Endothelial cell of umbilical vein (primary cell): ENCODE data around the gene CACNA2D1. TPM values are rescaled to one million over a fixed set of nuclear protein-coding genes. Genes with fewer than 3 reads are reported as not detected.

Experiments
- BruUV-seq: library from RNA; stranded (reverse); fragments of 400-500 nt; replicated peaks from 2 replicates; lab custom pipeline; 2021; lab: Mats Ljungman, UMichigan
- CTCF ChIA-PET: fragments of 300-600, 350-600 bp; sonication (Branson Sonifier 250); formaldehyde crosslinking; loops from one replicate; lab custom pipeline; 2021; ENCODE audit warnings: antibody characterized with exemption, inconsistent platforms; lab: Charles Lee
- POLR2A ChIA-PET: fragments of 300-600, 350-600 bp; sonication (Branson Sonifier 250); formaldehyde crosslinking; loops from one replicate; lab custom pipeline; 2021; ENCODE audit warnings: antibody characterized with exemption, inconsistent platforms; lab: Charles Lee
- DNase-seq: peaks from one replicate; pipeline ENCODE4 v3.0.0-alpha.2; 2011; ENCODE audit warnings: low read depth, low spot score
- FAIRE-seq: peaks from 2 replicates; lab custom pipeline; 2011; peaks lifted over from hg19 to GRCh38; lab: Jason Lieb, UNC
- H2AFZ ChIP-seq: 2 replicates; pipeline ENCODE4 v1.6.0; 2012; ENCODE audit warnings: low read depth, low read length, control low read depth, inconsistent platforms
- H3K27ac ChIP-seq: 2 replicates; pipeline ENCODE4 v1.5.1; 2011; ENCODE audit warnings: low read depth, mild to moderate bottlenecking, control low read depth, low read length, moderate library complexity; ENCODE audit not compliant: insufficient read depth
- H3K27me3 ChIP-seq, 2 experiments: 2 replicates each; pipeline versions ENCODE4 v1.6.0 to v1.6.1; 2011; ENCODE audit warnings: low read length in 2 of 2, mixed read lengths in 1 of 2; ENCODE audit not compliant: control insufficient read depth in 2 of 2, insufficient read depth in 2 of 2
- H3K36me3 ChIP-seq, 2 experiments: 2 replicates in 1 of 2; 3 replicates in 1 of 2; pipeline ENCODE4 v1.5.1; 2011; ENCODE audit warnings: low read length in 2 of 2, mild to moderate bottlenecking in 1 of 2, moderate library complexity in 1 of 2; ENCODE audit not compliant: control insufficient read depth in 2 of 2, insufficient read depth in 2 of 2; ENCODE audit errors: extremely low read depth in 1 of 2
- H3K4me1 ChIP-seq: 3 replicates; pipeline ENCODE4 v1.5.1; 2011; ENCODE audit warnings: mild to moderate bottlenecking, low read length; ENCODE audit not compliant: control insufficient read depth, insufficient read depth; ENCODE audit errors: extremely low read depth
- H3K4me2 ChIP-seq: 2 replicates; pipeline ENCODE4 v1.6.1; 2011; ENCODE audit warnings: low read length, control low read depth, mixed read lengths; ENCODE audit not compliant: insufficient read depth
- H3K4me3 ChIP-seq, 3 experiments: fragments of 200-600 bp in 1 of 3; sonication (generic), shearing (Covaris generic) in 1 of 3; replicated peaks in 1 of 3; 2 replicates each; pipeline ENCODE4 v1.5.1; 2011 to 2016; ENCODE audit warnings: control low read depth in 3 of 3, low read length in 3 of 3, mild to moderate bottlenecking in 2 of 3, inconsistent platforms in 1 of 3, low read depth in 1 of 3, moderate library complexity in 1 of 3; ENCODE audit not compliant: insufficient read depth in 1 of 3
- H3K79me2 ChIP-seq: 2 replicates; pipeline ENCODE4 v1.6.0; 2012; ENCODE audit warnings: low read length, inconsistent platforms; ENCODE audit not compliant: control insufficient read depth, insufficient read depth
- H3K9ac ChIP-seq: replicated peaks from 2 replicates; pipeline ENCODE3; 2011; ENCODE audit warnings: low read length, control low read depth; ENCODE audit not compliant: insufficient read depth; ENCODE audit errors: extremely low read depth
- H3K9me1 ChIP-seq: replicated peaks from 3 replicates; pipeline ENCODE4 v1.6.0; 2011; ENCODE audit warnings: mild to moderate bottlenecking, low read length; ENCODE audit not compliant: control insufficient read depth, insufficient read depth; ENCODE audit errors: extremely low read depth
- H3K9me3 ChIP-seq: replicated peaks from 2 replicates; pipeline ENCODE4 v1.5.1; 2012; ENCODE audit warnings: low read length, inconsistent platforms; ENCODE audit not compliant: control insufficient read depth, insufficient read depth
- H4K20me1 ChIP-seq: replicated peaks from 2 replicates; pipeline ENCODE3; 2011; ENCODE audit warnings: mild to moderate bottlenecking, low read length; ENCODE audit not compliant: control insufficient read depth, insufficient read depth; ENCODE audit errors: extremely low read depth
- CTCF ChIP-seq, 2 donors: IDR thresholded peaks; 1 replicate in 1 of 2; 2 replicates in 1 of 2; pipeline ENCODE4 v1.5.1; 2011; ENCODE audit warnings: low read length in 2 of 2, mild to moderate bottlenecking in 2 of 2, moderate library complexity in 2 of 2, control low read depth in 1 of 2, inconsistent platforms in 1 of 2, low read depth in 1 of 2; ENCODE audit not compliant: insufficient read depth in 1 of 2; ENCODE audit errors: extremely low read depth in 1 of 2
- EZH2 ChIP-seq: IDR thresholded peaks from 2 replicates; pipeline ENCODE4 v1.6.1; 2012; ENCODE audit warnings: borderline replicate concordance, low read depth, mild to moderate bottlenecking, moderate library complexity, low read length, inconsistent platforms; ENCODE audit not compliant: severe bottlenecking
- FOS ChIP-seq: IDR thresholded peaks from 2 replicates; pipeline ENCODE4 v1.6.1; 2011; ENCODE audit warnings: mild to moderate bottlenecking, low read length, moderate library complexity, borderline replicate concordance; ENCODE audit not compliant: insufficient read depth
- GATA2 ChIP-seq: IDR thresholded peaks from 2 replicates; pipeline ENCODE4 v1.7.0; 2011; ENCODE audit warnings: low read depth, mild to moderate bottlenecking, moderate library complexity, mixed read lengths, low read length; ENCODE audit not compliant: insufficient read length, insufficient read depth
- JUN ChIP-seq: IDR thresholded peaks from 2 replicates; pipeline ENCODE4 v1.6.1; 2011; ENCODE audit warnings: borderline replicate concordance, low read depth; ENCODE audit not compliant: insufficient read length, insufficient read depth
- MAX ChIP-seq: IDR thresholded peaks from 2 replicates; pipeline ENCODE4 v1.6.1; 2011; ENCODE audit not compliant: insufficient read depth, insufficient read length
- MYC ChIP-seq: IDR thresholded peaks from one replicate; pipeline ENCODE4 v1.6.1; 2011; ENCODE audit warnings: mild to moderate bottlenecking, low read depth, low read length
- POLR2A ChIP-seq: IDR thresholded peaks from 2 replicates; pipeline ENCODE4 v1.6.1; 2012; ENCODE audit warnings: low read depth, mild to moderate bottlenecking, control low read depth, low read length
- POLR2AphosphoS5 ChIP-seq: IDR thresholded peaks from 2 replicates; pipeline ENCODE4 v1.6.1; 2012; ENCODE audit warnings: low read depth, mild to moderate bottlenecking, control low read depth, low read length, moderate library complexity; ENCODE audit not compliant: insufficient read depth
- dilution Hi-C: fragments of 300-500 bp; cut with MboI; formaldehyde crosslinking; loops from one replicate; pipeline ENCODE4 v1.15.0; 2019; ENCODE audit warnings: low sequenced_read_pairs; ENCODE audit not compliant: extremely low pct_ligation_motif_present
- intact Hi-C: fragments of 100-400 bp; cut with micrococcal nuclease; formaldehyde crosslinking; loops from one replicate; pipeline ENCODE4 v1.10.0; 2022
- polyA plus RNA-seq, 4 experiments: library from polyadenylated mRNA; depleted of rRNA in 3 of 4; stranded (reverse) in 3 of 4; unstranded in 1 of 4; fragments of >200 nt; gene quantifications; 2 replicates each; pipeline versions ENCODE4 v1.2.1 to v1.2.3, GENCODE V29; 2011 to 2012; ENCODE audit warnings: missing spikeins in 1 of 4
- total RNA-seq: library from RNA; stranded (reverse); gene quantifications from 2 replicates; pipeline ENCODE4 v1.2.3, GENCODE V29; 2021

Gene CACNA2D1
- total and polyA plus RNA-seq, 2 donors (not counting 3 experiments of a cell fraction or from before 2014, with no cell fraction given), result 4.1 to 38.6 TPM

GRCh38 chr7:82229164-82229563, 214.4 kb downstream of the CACNA2D1 start:
- Histone ChIP-seq H3K27ac (no peak overlapping the region), H3K9ac (no peak overlapping the region), H3K9me1 (no peaks in the 10 kb centered on the region), H3K4me3 (no peak overlapping the region), H4K20me1 (no peaks in the 10 kb centered on the region), H3K4me1 (no peaks in the 10 kb centered on the region), H3K9me3 (no peaks in the 10 kb centered on the region), H3K4me2 (no peak overlapping the region), H3K27me3 (no peaks in the 10 kb centered on the region), H2AFZ (no peak overlapping the region), H3K36me3 (no peaks in the 10 kb centered on the region), H3K79me2 (no peaks in the 10 kb centered on the region)
- intact Hi-C loops, result no loop called here
- no peak for TF ChIP-seq FOS
- FAIRE-seq (no peak), DNase-seq (no peak)
- dilution Hi-C loops, result no loop called here
- BruUV-seq, result no TSS peak
- POLR2A ChIA-PET, result no interaction called here
- CTCF ChIA-PET, result interaction anchor here (0.8 to 4.5 kb wide), 6 partner anchors 13 to 376 kb away, joined by 3 to 17 read pairs (median 4); no protein-coding TSS in a partner anchor

- CTCF ChIA-PET, result interaction anchor here (0.8 to 1.4 kb wide), 3 partner anchors 8 to 10 kb away, joined by 3 to 8 read pairs (median 3); no protein-coding TSS in a partner anchor
- peaks cover 2% of the 10 kb centered on the region for H3K9me1 ChIP-seq
- no peak overlapping the region for H3K4me2 ChIP-seq
- DNase-seq, result no peak
- no peaks in the 10 kb centered on the region for H4K20me1 ChIP-seq
- H3K4me1 ChIP-seq, result no peaks in the 10 kb centered on the region
- H3K9me3 ChIP-seq, result no peaks in the 10 kb centered on the region
- no peak overlapping the region for H3K9ac ChIP-seq
- intact Hi-C loops (no loop called here), dilution Hi-C loops (no loop called here)
- no peaks in the 10 kb centered on the region for H3K27me3 ChIP-seq
- no peak overlapping the region for H2AFZ ChIP-seq
- POLR2A ChIA-PET, result no interaction called here
- no peak overlapping the region for H3K4me3 ChIP-seq
- no peak overlapping the region for H3K27ac ChIP-seq
- no peaks in the 10 kb centered on the region for H3K36me3 ChIP-seq
- H3K79me2 ChIP-seq, result no peaks in the 10 kb centered on the region
- no peak for FAIRE-seq
- no peak for TF ChIP-seq MAX
- no peak for TF ChIP-seq CTCF (IDR thresholded peaks at IDR 0.05; ENCODE audit: extremely low read depth in 1 of 2, insufficient read depth in 1 of 2, low read depth in 1 of 2, low read length in 2 of 2)
- no peak for TF ChIP-seq GATA2
- no peak for TF ChIP-seq POLR2A
- TF ChIP-seq MYC, result no peak
- TF ChIP-seq JUN, result no peak
- no peak for TF ChIP-seq POLR2AphosphoS5
- no peak for TF ChIP-seq EZH2
- TF ChIP-seq FOS, result no peak
- BruUV-seq, result no TSS peak
Measured at GRCh38 chr7:82226191-82226590, 217.4 kb downstream of the CACNA2D1 start.
